Testis (tissue), 3 donors: ENCODE results near the gene NARF. TPM values are rescaled to one million over a fixed set of nuclear protein-coding genes. Genes with fewer than 3 reads are reported as not detected.

Experiments
- DNase-seq: peaks from one replicate; pipeline ENCODE4 v3.0.0-alpha.2; 2019
- H3K27ac ChIP-seq, 2 donors: fragments of 200-600 bp; sonication (generic); one replicate each; pipeline ENCODE4 v1.5.1; 2019
- H3K27me3 ChIP-seq: fragments of 200-600 bp; sonication (generic); one replicate; pipeline ENCODE4 v1.5.1; 2019
- H3K36me3 ChIP-seq: fragments of 200-600 bp; sonication (generic); one replicate; pipeline ENCODE4 v1.5.1; 2017; ENCODE audit warnings: low read depth; ENCODE audit errors: missing control alignments
- H3K4me1 ChIP-seq: fragments of 200-600 bp; sonication (generic); one replicate; pipeline ENCODE4 v1.5.1; 2019
- H3K4me3 ChIP-seq, 2 donors: fragments of 200-600 bp; sonication (generic); one replicate each; pipeline ENCODE4 v1.5.1; 2017 to 2019
- H3K9me3 ChIP-seq: fragments of 200-600 bp; sonication (generic); one replicate; pipeline ENCODE4 v1.5.1; 2017
- CTCF ChIP-seq, 3 experiments: fragments of 450-650 bp in 2 of 3; fragments of 200-600 bp in 1 of 3; sonication (generic) in 1 of 3; IDR thresholded peaks; one replicate each; pipeline ENCODE4 v1.5.1; 2016 to 2019; ENCODE audit warnings: antibody characterized with exemption in 3 of 3, mild to moderate bottlenecking in 2 of 3, moderate library complexity in 1 of 3
- POLR2A ChIP-seq: fragments of 450-650 bp; IDR thresholded peaks from one replicate; pipeline ENCODE4 v1.6.1; 2017; ENCODE audit warnings: antibody characterized with exemption, mild to moderate bottlenecking, moderate library complexity
- WGBS, 2 donors: methylation state at CpG; one replicate each; pipeline ENCODE4 v1.1.5; 2018; 5-methylcytosine and 5-hydroxymethylcytosine counted together
- intact Hi-C: fragments of 100-400 bp; cut with DNase I; formaldehyde crosslinking; loops from one replicate; pipeline ENCODE4 v1.15.1; 2023; ENCODE audit warnings: low total_unique reads
- polyA plus RNA-seq: library from polyadenylated mRNA; stranded (reverse); fragments of 350-450 nt; fragmentation: Illumina TruSeq; extraction: RNeasy Lipid Tissue Mini Kit (QIAGEN cat#74804); gene quantifications from one replicate; pipeline ENCODE4 v1.2.3, GENCODE V29; 2014; ENCODE audit warnings: low read depth, low replicate concordance; ENCODE audit not compliant: insufficient read depth
- total RNA-seq, 2 donors: library from RNA; depleted of rRNA; stranded (reverse); fragments of >200 nt; gene quantifications; one replicate each; pipeline ENCODE4 v1.2.3, GENCODE V29; 2016

NARF gene
- total and polyA plus RNA-seq, 3 donors from 2014 or later = 115 to 161 (median 130) TPM

- DNase-seq = no peak
- WGBS, 2 donors = 40 to 47% methylated on average over 4 of the region's 4 CpGs
- Histone ChIP-seq H3K27me3 (no peaks in the 10 kb centered on the region), H3K4me1 (peaks cover 56% of the 10 kb centered on the region), H3K9me3 (no peaks in the 10 kb centered on the region), H3K4me3 (no peak overlapping the region), H3K27ac (peak overlapping the region in 1 of 2 donors; percentile 41), H3K36me3 (no peaks in the 10 kb centered on the region)
- intact Hi-C loops = no loop called here
- TF ChIP-seq CTCF (IDR thresholded peaks at IDR 0.05) = no peak
- no peak for TF ChIP-seq POLR2A
These were observed 67.2 kb downstream of the NARF start for GRCh38 chr17:82525712-82526111.

DNA sequence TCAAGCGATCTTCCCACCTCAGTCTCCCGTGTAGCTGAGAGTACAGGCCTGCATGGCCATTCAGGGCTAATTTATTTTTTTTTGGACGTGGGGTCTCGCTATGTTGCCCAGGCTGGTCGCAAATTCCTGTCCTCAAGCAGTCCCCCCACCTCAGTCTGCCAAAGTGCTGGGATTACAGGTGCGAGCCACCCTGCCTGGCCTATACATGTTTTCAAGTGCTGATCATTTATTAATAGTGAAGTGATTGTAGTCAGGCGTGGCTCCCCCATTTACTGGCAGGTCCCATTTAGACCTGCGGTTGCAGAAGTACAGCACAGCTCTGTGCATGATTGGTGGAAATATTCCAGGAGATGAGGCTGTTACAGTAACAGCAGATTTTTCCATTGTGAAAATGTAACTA lies 69.4 kb downstream of the NARF start:
- Histone ChIP-seq H3K4me3 (no peak overlapping the region), H3K27me3 (no peaks in the 10 kb centered on the region), H3K27ac (peak overlapping the region; percentile 61 to 69), H3K4me1 (peaks cover 54% of the 10 kb centered on the region), H3K36me3 (no peaks in the 10 kb centered on the region), H3K9me3 (no peaks in the 10 kb centered on the region)
- peak; percentile 53 for DNase-seq
- intact Hi-C loops = no loop called here
- TF ChIP-seq POLR2A (no peak), CTCF (IDR thresholded peaks at IDR 0.05) (no peak)
- 58% methylated on average over 8 of the region's 8 CpGs for WGBS, 2 donors

GRCh38 chr17:82528484-82529265 lies 70.1 kb downstream of the NARF start:
- Histone ChIP-seq H3K36me3 (no peaks in the 10 kb centered on the region), H3K4me1 (peaks cover 52% of the 10 kb centered on the region), H3K4me3 (no peak overlapping the region), H3K27me3 (no peaks in the 10 kb centered on the region), H3K27ac (peak overlapping the region; percentile 61 to 69), H3K9me3 (no peaks in the 10 kb centered on the region)
- WGBS, 2 donors = 43 to 54% methylated on average over 17 of the region's 17 CpGs
- intact Hi-C loops = no loop called here
- TF ChIP-seq POLR2A (no peak), CTCF (IDR thresholded peaks at IDR 0.05) (peak; percentile 9 to 36 (median 19))
- DNase-seq = peak; percentile 87

GRCh38 chr17:82529914-82530300 lies 71.4 kb downstream of the NARF start:
- 71 to 77% methylated on average over 9 of the region's 9 CpGs for WGBS, 2 donors
- Histone ChIP-seq H3K4me3 (no peak overlapping the region), H3K9me3 (no peaks in the 10 kb centered on the region), H3K4me1 (peaks cover 56% of the 10 kb centered on the region), H3K36me3 (no peaks in the 10 kb centered on the region), H3K27ac (peak overlapping the region; percentile 21 to 69), H3K27me3 (no peaks in the 10 kb centered on the region)
- intact Hi-C loops = no loop called here
- no peak for DNase-seq
- TF ChIP-seq POLR2A (no peak), CTCF (IDR thresholded peaks at IDR 0.05) (no peak)

GRCh38 chr17:82531431-82531881 lies 72.9 kb downstream of the NARF start:
- intact Hi-C loops = no loop called here
- Histone ChIP-seq H3K27me3 (no peaks in the 10 kb centered on the region), H3K4me3 (no peak overlapping the region), H3K36me3 (no peaks in the 10 kb centered on the region), H3K9me3 (no peaks in the 10 kb centered on the region), H3K27ac (no peak overlapping the region), H3K4me1 (peaks cover 63% of the 10 kb centered on the region)
- 85 to 89% methylated on average over 7 of the region's 7 CpGs for WGBS, 2 donors
- TF ChIP-seq POLR2A = no peak
- no peak for TF ChIP-seq CTCF (IDR thresholded peaks at IDR 0.05)
- DNase-seq = no peak
